Left hindlimb (tissue), 1 donor: Measurements from ENCODE around the gene GALT.

Source experiments
- DNase-seq: peaks from one replicate; pipeline ENCODE4 v3.0.0-alpha.2; 2018

GALT gene

GRCh38 chr9:34652602-34653000, 6.1 kb downstream of the GALT start:
- no peak for DNase-seq

GRCh38 chr9:34653151-34654072, 6.9 kb downstream of the GALT start:
- peak; percentile 92 for DNase-seq

- peak; percentile 92 for DNase-seq
Measured at GRCh38 chr9:34654323-34655051, 8.0 kb downstream of the GALT start.

GRCh38 chr9:34655394-34655793, 8.9 kb downstream of the GALT start:
- DNase-seq: no peak

- DNase-seq: no peak
Measured at GRCh38 chr9:34656992-34657391, 10.5 kb downstream of the GALT start.

- peak; percentile 13 for DNase-seq
Measured at GRCh38 chr9:34658461-34658860, 12.0 kb downstream of the GALT start.

- no peak for DNase-seq
Measured at GRCh38 chr9:34659592-34660253, 13.2 kb downstream of the GALT start.

GRCh38 chr9:34662526-34663302, 16.2 kb downstream of the GALT start, which contains the start of gene CCL27:
Gene CCL27 (minus strand): TSS chr9:34662657. CDS start chr9:34662633, 24 bp downstream.
- DNase-seq: no peak

- DNase-seq: no peak
Measured at GRCh38 chr9:34663303-34663605, 16.8 kb downstream of the GALT start.

GRCh38 chr9:34664281-34665066, 18.0 kb downstream of the GALT start:
- DNase-seq: peak; percentile 73

GRCh38 chr9:34665067-34665380, 18.5 kb downstream of the GALT start:
- no peak for DNase-seq

GRCh38 chr9:34665381-34666250, 19.1 kb downstream of the GALT start:
- DNase-seq: peak; percentile 95

- no peak for DNase-seq
Measured at GRCh38 chr9:34669809-34670562, 23.5 kb downstream of the GALT start.

GRCh38 chr9:34671307-34671706, 24.8 kb downstream of the GALT start:
- DNase-seq: no peak

- DNase-seq: no peak
Measured at GRCh38 chr9:34674440-34674839, 28.0 kb downstream of the GALT start.

GRCh38 chr9:34675048-34675714, 28.7 kb downstream of the GALT start:
- peak; percentile 57 for DNase-seq

- no peak for DNase-seq
Measured at GRCh38 chr9:34675869-34676268, 29.4 kb downstream of the GALT start.

- DNase-seq: no peak
Measured at GRCh38 chr9:34684145-34684544, 37.7 kb downstream of the GALT start.

- DNase-seq: no peak
Measured at GRCh38 chr9:34684816-34685215, 38.3 kb downstream of the GALT start.

GRCh38 chr9:34685591-34685990, 39.1 kb downstream of the GALT start:
- DNase-seq: no peak
